ENCODE data around the gene ABI2.
A peak's percentile ranks its signal among the peaks of the same experiment; 100 is the strongest.
"Not testable (repeated sequence)": the region's sequence is repeated elsewhere in the genome, so short reads cannot be mapped to it uniquely, and the experiment has no call there.

The ABI2 gene

GRCh38 chr2:203383038-203383437 lies 54.8 kb downstream of the ABI2 start:
- H3K27ac ChIP-seq, result no peak overlapping the region
- TF ChIP-seq ZFX (IDR thresholded peaks at IDR 0.05; ENCODE audit: borderline replicate concordance) (no peak), CTCF (IDR thresholded peaks at IDR 0.05) (no peak)

- not testable (repeated sequence) for H3K27ac ChIP-seq
These were observed 60.0 kb downstream of the ABI2 start for GRCh38 chr2:203388153-203388552.

DNA sequence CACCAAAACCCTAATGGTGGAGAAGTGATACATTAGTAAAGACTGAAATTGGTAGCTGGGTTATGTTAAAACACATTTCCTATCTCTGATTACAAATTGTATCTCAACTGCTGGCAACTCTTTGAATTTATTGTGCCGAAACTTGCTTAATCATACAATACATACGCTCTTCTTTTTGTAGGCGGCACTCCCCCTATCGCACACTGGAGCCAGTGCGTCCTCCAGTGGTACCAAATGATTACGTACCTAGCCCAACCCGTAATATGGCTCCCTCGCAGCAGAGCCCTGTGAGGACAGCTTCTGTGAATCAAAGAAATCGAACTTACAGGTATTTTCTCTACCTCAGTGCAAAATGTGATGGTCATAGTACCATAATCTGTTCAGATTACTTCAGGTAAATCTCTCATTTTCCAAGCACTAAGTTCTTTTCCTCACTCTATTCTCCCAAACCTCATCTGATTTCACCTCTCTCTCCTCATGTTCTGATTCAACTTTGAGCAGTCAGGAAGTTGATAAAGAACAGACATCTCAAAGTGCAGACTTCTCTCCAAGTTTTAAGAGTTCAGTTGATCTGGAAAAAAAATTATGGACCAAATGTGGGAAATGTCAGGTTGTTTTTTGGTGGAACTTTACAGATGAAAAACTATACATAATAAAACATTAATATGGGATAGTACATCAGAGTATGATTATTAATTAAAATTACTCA lies 66.5 kb downstream of the ABI2 start:
- H3K27ac ChIP-seq, result no peak overlapping the region
- TF ChIP-seq ZFX (IDR thresholded peaks at IDR 0.05; ENCODE audit: borderline replicate concordance), result no peak
- no peak for TF ChIP-seq CTCF (IDR thresholded peaks at IDR 0.05)

GRCh38 chr2:203395858-203396257 lies 67.7 kb downstream of the ABI2 start:
- H3K27ac ChIP-seq, result no peak overlapping the region
- TF ChIP-seq ZFX (IDR thresholded peaks at IDR 0.05; ENCODE audit: borderline replicate concordance), result no peak

- H3K27ac ChIP-seq, result no peak overlapping the region
- peak; percentile 24 for TF ChIP-seq CTCF (IDR thresholded peaks at IDR 0.05)
- TF ChIP-seq ZFX (IDR thresholded peaks at IDR 0.05; ENCODE audit: borderline replicate concordance), result no peak
These were observed 68.5 kb downstream of the ABI2 start for GRCh38 chr2:203396667-203397066.

GRCh38 chr2:203399031-203399430 lies 70.8 kb downstream of the ABI2 start:
- no peak overlapping the region for H3K27ac ChIP-seq
- no peak for TF ChIP-seq ZFX (IDR thresholded peaks at IDR 0.05; ENCODE audit: borderline replicate concordance)
- TF ChIP-seq CTCF (IDR thresholded peaks at IDR 0.05), result no peak

DNA sequence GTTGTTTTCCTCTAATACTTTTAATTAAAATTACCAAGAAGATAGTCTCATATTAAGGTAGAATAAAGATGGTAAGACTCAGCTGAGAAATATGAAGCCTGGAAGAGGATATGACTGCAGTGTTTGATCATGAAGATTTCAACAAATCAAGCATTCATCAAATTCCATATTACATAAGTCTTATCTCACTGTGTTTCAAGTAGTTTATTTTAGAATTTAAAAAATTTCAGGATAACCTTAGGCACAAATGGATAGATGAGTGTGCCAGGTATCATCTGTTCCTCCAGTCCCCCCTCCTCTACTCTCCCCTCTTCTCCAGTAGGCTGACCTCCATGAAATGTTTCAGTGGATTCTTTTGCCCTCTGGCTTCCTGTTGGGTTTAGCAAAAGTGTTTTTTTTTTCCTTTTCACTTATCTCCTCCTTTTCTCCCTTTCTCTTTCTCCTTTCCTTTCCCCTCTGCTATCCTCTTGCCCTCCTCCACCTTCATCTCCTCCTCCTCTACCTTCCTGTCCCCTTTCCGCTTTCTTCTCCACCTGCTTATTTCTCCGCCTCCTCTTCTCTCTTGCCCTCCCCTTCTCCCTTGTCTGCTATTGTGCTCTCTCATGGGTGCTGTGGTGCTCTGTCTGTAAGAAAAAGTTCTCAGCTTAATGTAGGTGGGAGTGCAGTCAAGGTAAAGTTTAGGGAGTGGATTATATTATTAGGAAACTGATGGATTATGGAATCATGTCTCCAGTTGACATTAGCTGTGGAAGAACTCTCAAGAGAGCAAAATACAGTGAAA lies 72.8 kb downstream of the ABI2 start:
- H3K27ac ChIP-seq, result no peak overlapping the region

More for the DNA sequence above, 72.8 kb downstream of the ABI2 start:
- TF ChIP-seq ZFX (IDR thresholded peaks at IDR 0.05; ENCODE audit: borderline replicate concordance), result no peak
- TF ChIP-seq CTCF (IDR thresholded peaks at IDR 0.05), result no peak
